T-helper 1 cell treated with Interleukin-12 subunit alpha and Interleukin-12 subunit beta and Interleukin-4 antibody, amounts not matched to agents 30 μg/mL and 1 μg/mL, for 36 hours (primary cell): ENCODE results near the gene GNAS.

Experiments
- H3K27ac Mint-ChIP-seq: one replicate; pipeline ENCODE4 v1.8.0; 2021; ENCODE audit warnings: mild to moderate bottlenecking, mixed read lengths
- H3K27me3 Mint-ChIP-seq: one replicate; pipeline ENCODE4 v1.8.0; 2021; ENCODE audit warnings: low read depth, mixed read lengths
- H3K36me3 Mint-ChIP-seq: one replicate; pipeline ENCODE4 v1.8.0; 2021; ENCODE audit warnings: low read depth, mixed read lengths
- H3K4me1 Mint-ChIP-seq: one replicate; pipeline ENCODE4 v1.8.0; 2021; ENCODE audit warnings: low read depth, mixed read lengths
- H3K4me3 Mint-ChIP-seq: one replicate; pipeline ENCODE4 v1.8.0; 2021; ENCODE audit warnings: mild to moderate bottlenecking, moderate library complexity, mixed read lengths
- H3K9me3 Mint-ChIP-seq: one replicate; pipeline ENCODE4 v1.8.0; 2021; ENCODE audit warnings: mixed read lengths

Gene GNAS

GRCh38 chr20:58901488-58902402 lies 49.2 kb downstream of the GNAS start:
- peaks cover 39% of the 10 kb centered on the region for H3K4me1 Mint-ChIP-seq
- H3K4me3 Mint-ChIP-seq: no peak overlapping the region
- no peaks in the 10 kb centered on the region for H3K27me3 Mint-ChIP-seq
- H3K27ac Mint-ChIP-seq: peak overlapping the region; percentile 21
- H3K36me3 Mint-ChIP-seq: peaks cover 52% of the 10 kb centered on the region
- no peaks in the 10 kb centered on the region for H3K9me3 Mint-ChIP-seq

- Mint-ChIP-seq H3K4me1 (peaks cover 46% of the 10 kb centered on the region), H3K9me3 (no peaks in the 10 kb centered on the region), H3K4me3 (no peak overlapping the region), H3K27ac (no peak overlapping the region), H3K36me3 (peaks cover 58% of the 10 kb centered on the region), H3K27me3 (no peaks in the 10 kb centered on the region)
Observed at GRCh38 chr20:58903614-58904013, 51.1 kb downstream of the GNAS start.

GRCh38 chr20:58905236-58905635 lies 52.7 kb downstream of the GNAS start:
- H3K4me3 Mint-ChIP-seq: no peak overlapping the region
- H3K4me1 Mint-ChIP-seq: peaks cover 38% of the 10 kb centered on the region
- H3K27me3 Mint-ChIP-seq: no peaks in the 10 kb centered on the region
- no peaks in the 10 kb centered on the region for H3K9me3 Mint-ChIP-seq
- H3K27ac Mint-ChIP-seq: no peak overlapping the region
- peaks cover 60% of the 10 kb centered on the region for H3K36me3 Mint-ChIP-seq

GRCh38 chr20:58906111-58906510 lies 53.6 kb downstream of the GNAS start:
- no peak overlapping the region for H3K27ac Mint-ChIP-seq
- H3K4me3 Mint-ChIP-seq: no peak overlapping the region
- peaks cover 65% of the 10 kb centered on the region for H3K36me3 Mint-ChIP-seq
- H3K9me3 Mint-ChIP-seq: no peaks in the 10 kb centered on the region
- H3K27me3 Mint-ChIP-seq: no peaks in the 10 kb centered on the region
- peaks cover 36% of the 10 kb centered on the region for H3K4me1 Mint-ChIP-seq

- H3K27me3 Mint-ChIP-seq: no peaks in the 10 kb centered on the region
- H3K4me1 Mint-ChIP-seq: peaks cover 35% of the 10 kb centered on the region
- H3K27ac Mint-ChIP-seq: peak overlapping the region; percentile 49
- H3K36me3 Mint-ChIP-seq: peaks cover 69% of the 10 kb centered on the region
- H3K4me3 Mint-ChIP-seq: peak overlapping the region; percentile 78
- no peaks in the 10 kb centered on the region for H3K9me3 Mint-ChIP-seq
Observed at GRCh38 chr20:58906894-58907293, 54.4 kb downstream of the GNAS start.

GRCh38 chr20:58907320-58908137 lies 55.0 kb downstream of the GNAS start:
- H3K27me3 Mint-ChIP-seq: no peaks in the 10 kb centered on the region
- H3K9me3 Mint-ChIP-seq: no peaks in the 10 kb centered on the region
- peaks cover 31% of the 10 kb centered on the region for H3K4me1 Mint-ChIP-seq
- H3K27ac Mint-ChIP-seq: peak overlapping the region; percentile 83
- peak overlapping the region; percentile 78 for H3K4me3 Mint-ChIP-seq
- peaks cover 68% of the 10 kb centered on the region for H3K36me3 Mint-ChIP-seq

- Mint-ChIP-seq H3K36me3 (peaks cover 66% of the 10 kb centered on the region), H3K4me3 (peak overlapping the region; percentile 78)
Observed at GRCh38 chr20:58908221-58908620, 55.7 kb downstream of the GNAS start.

GRCh38 chr20:58908941-58909340 lies 56.4 kb downstream of the GNAS start:
- Mint-ChIP-seq H3K4me3 (no peak overlapping the region), H3K27me3 (no peaks in the 10 kb centered on the region), H3K4me1 (peaks cover 23% of the 10 kb centered on the region), H3K27ac (no peak overlapping the region), H3K9me3 (no peaks in the 10 kb centered on the region), H3K36me3 (peaks cover 59% of the 10 kb centered on the region)

More at GRCh38 chr20:58908221-58908620, 55.7 kb downstream of the GNAS start:
- peaks cover 28% of the 10 kb centered on the region for H3K4me1 Mint-ChIP-seq
- no peaks in the 10 kb centered on the region for H3K9me3 Mint-ChIP-seq
- H3K27me3 Mint-ChIP-seq: no peaks in the 10 kb centered on the region
- H3K27ac Mint-ChIP-seq: peak overlapping the region; percentile 83

GRCh38 chr20:58909585-58909984 lies 57.1 kb downstream of the GNAS start:
- H3K36me3 Mint-ChIP-seq: peaks cover 59% of the 10 kb centered on the region
- H3K27me3 Mint-ChIP-seq: no peaks in the 10 kb centered on the region
- H3K4me3 Mint-ChIP-seq: no peak overlapping the region
- H3K4me1 Mint-ChIP-seq: peaks cover 23% of the 10 kb centered on the region
- H3K27ac Mint-ChIP-seq: no peak overlapping the region
- H3K9me3 Mint-ChIP-seq: no peaks in the 10 kb centered on the region

- Mint-ChIP-seq H3K27ac (no peak overlapping the region), H3K4me3 (no peak overlapping the region), H3K36me3 (peaks cover 53% of the 10 kb centered on the region), H3K4me1 (peaks cover 23% of the 10 kb centered on the region), H3K27me3 (no peaks in the 10 kb centered on the region), H3K9me3 (no peaks in the 10 kb centered on the region)
Observed at GRCh38 chr20:58910473-58910872, 58.0 kb downstream of the GNAS start.

- Mint-ChIP-seq H3K4me1 (peaks cover 17% of the 10 kb centered on the region), H3K9me3 (no peaks in the 10 kb centered on the region), H3K27ac (no peak overlapping the region), H3K36me3 (peaks cover 47% of the 10 kb centered on the region), H3K27me3 (no peaks in the 10 kb centered on the region), H3K4me3 (no peak overlapping the region)
Observed at GRCh38 chr20:58911309-58911708, 58.8 kb downstream of the GNAS start.

- H3K27ac Mint-ChIP-seq: no peak overlapping the region
- H3K4me1 Mint-ChIP-seq: peaks cover 14% of the 10 kb centered on the region
- no peaks in the 10 kb centered on the region for H3K9me3 Mint-ChIP-seq
- no peak overlapping the region for H3K4me3 Mint-ChIP-seq
- peaks cover 42% of the 10 kb centered on the region for H3K36me3 Mint-ChIP-seq
- no peaks in the 10 kb centered on the region for H3K27me3 Mint-ChIP-seq
Observed at GRCh38 chr20:58911970-58912369, 59.5 kb downstream of the GNAS start.

- no peaks in the 10 kb centered on the region for H3K9me3 Mint-ChIP-seq
- no peak overlapping the region for H3K4me3 Mint-ChIP-seq
- H3K27ac Mint-ChIP-seq: no peak overlapping the region
- H3K4me1 Mint-ChIP-seq: peaks cover 2% of the 10 kb centered on the region
- peaks cover 33% of the 10 kb centered on the region for H3K36me3 Mint-ChIP-seq
- H3K27me3 Mint-ChIP-seq: no peaks in the 10 kb centered on the region
Observed at GRCh38 chr20:58913079-58913478, 60.6 kb downstream of the GNAS start.

GRCh38 chr20:58918621-58919020 lies 66.1 kb downstream of the GNAS start:
- Mint-ChIP-seq H3K4me3 (no peak overlapping the region), H3K4me1 (no peaks in the 10 kb centered on the region), H3K27me3 (peaks cover 16% of the 10 kb centered on the region), H3K27ac (no peak overlapping the region), H3K9me3 (no peaks in the 10 kb centered on the region), H3K36me3 (no peaks in the 10 kb centered on the region)

- Mint-ChIP-seq H3K27me3 (peaks cover 16% of the 10 kb centered on the region), H3K27ac (no peak overlapping the region), H3K9me3 (no peaks in the 10 kb centered on the region), H3K4me3 (no peak overlapping the region), H3K36me3 (no peaks in the 10 kb centered on the region), H3K4me1 (no peaks in the 10 kb centered on the region)
Observed at GRCh38 chr20:58921564-58921963, 69.0 kb downstream of the GNAS start.
